ENCODE data around the gene CMTM7.

GRCh38 chr3:32381922-32382321, 9.7 kb upstream of the CMTM7 start:
- TF ChIP-seq CTCF (IDR thresholded peaks at IDR 0.05) (no peak), POLR2A (IDR thresholded peaks at IDR 0.05) (no peak)
